Erythroblast (primary cell): ENCODE measurements around the gene GPR156.

Source experiments
- GATA1 ChIP-seq: IDR thresholded peaks from 2 replicates; pipeline ENCODE4 v1.6.1; 2011; ENCODE audit warnings: low read depth, mild to moderate bottlenecking, control low read depth, low read length, moderate library complexity
- POLR2A ChIP-seq: IDR thresholded peaks from 2 replicates; pipeline ENCODE4 v1.6.1; 2011; ENCODE audit warnings: mild to moderate bottlenecking, low read length

DNA sequence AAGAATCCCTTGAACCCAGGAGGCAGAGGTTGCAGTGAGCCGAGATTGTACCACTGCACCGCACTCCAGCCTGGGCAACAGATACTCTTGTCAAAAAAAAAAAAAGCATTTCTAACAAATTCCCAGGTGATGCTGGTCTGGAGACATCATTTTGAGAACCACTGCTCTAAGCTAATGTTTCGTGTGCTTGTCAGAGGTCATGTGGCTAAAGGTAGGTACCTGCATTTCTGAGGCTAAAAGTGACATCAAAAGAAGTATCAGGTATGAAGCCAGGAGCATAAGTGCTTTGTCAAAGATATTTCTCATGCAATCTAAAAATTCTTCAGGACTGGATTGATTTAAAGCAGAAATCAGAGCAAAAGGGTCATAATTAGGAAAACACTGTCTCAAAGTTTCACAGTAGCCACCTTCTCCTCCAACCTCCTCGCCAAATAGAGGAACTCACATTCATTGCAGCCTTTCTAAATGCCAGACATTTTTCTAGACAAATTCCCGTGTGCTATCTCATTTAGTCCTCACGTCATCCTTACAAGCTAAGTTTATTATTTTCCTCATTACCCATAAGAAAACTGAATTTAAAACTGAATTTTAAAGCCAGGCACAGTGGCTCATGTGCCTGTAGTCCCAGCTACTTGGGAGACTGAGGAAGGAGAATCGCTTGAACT is 165.0 kb downstream of the GPR156 start:
- no peak for TF ChIP-seq POLR2A
- no peak for TF ChIP-seq GATA1
